A549 (cell line): ENCODE measurements around the gene SNX3. TPM values are rescaled to one million over a fixed set of nuclear protein-coding genes. Genes with fewer than 3 reads are reported as not detected.

Experiments used
- ATAC-seq, 2 experiments: fragments of 200-7000 bp in 1 of 2; fragments of >200 bp in 1 of 2; cut with Nextera tagmentation in 1 of 2; cut with Tn5 transposase in 1 of 2; 3 replicates each; pipeline versions ENCODE4 v1.8.0 to v1.9.1; 2018 to 2020; ENCODE audit warnings: mild to moderate bottlenecking in 1 of 2, moderate library complexity in 1 of 2
- CTCF ChIA-PET: fragments of 300-600 bp; sonication (Branson Sonifier 250); formaldehyde crosslinking; extraction: SDS; loops from one replicate; lab custom pipeline; 2021; ENCODE audit warnings: antibody characterized with exemption, inconsistent platforms; lab: Yijun Ruan, JAX
- POLR2A ChIA-PET: fragments of 350-600 bp; formaldehyde crosslinking; extraction: SDS; loops from one replicate; lab custom pipeline; 2021; ENCODE audit warnings: antibody characterized with exemption, inconsistent platforms; lab: Yijun Ruan, JAX
- DNase-seq, 2 experiments: peaks; one replicate each; pipeline versions ENCODE4 v3.0.0 to v3.0.0-alpha.2; 2011 to 2016; ENCODE audit warnings: low read depth in 1 of 2, low spot score in 1 of 2
- FAIRE-seq: peaks from 2 replicates; lab custom pipeline; 2011; peaks lifted over from hg19 to GRCh38; lab: Jason Lieb, UNC
- H3K27ac ChIP-seq, 2 experiments: fragments of >200 bp; sonication (Bioruptor Twin); formaldehyde crosslinking; 3 replicates each; pipeline ENCODE4 v1.5.1; 2016 to 2017
- H3K4me1 ChIP-seq: fragments of >200 bp; sonication (Bioruptor Twin); formaldehyde crosslinking; 3 replicates; pipeline ENCODE4 v1.6.1; 2016
- H3K4me2 ChIP-seq: fragments of >200 bp; sonication (Bioruptor Twin); formaldehyde crosslinking; 3 replicates; pipeline ENCODE4 v1.6.1; 2016
- H3K4me3 ChIP-seq: fragments of >200 bp; sonication (Bioruptor Twin); formaldehyde crosslinking; 3 replicates; pipeline ENCODE4 v1.5.1; 2016
- H3K9me3 ChIP-seq: fragments of >200 bp; sonication (Bioruptor Twin); formaldehyde crosslinking; 3 replicates; pipeline ENCODE4 v1.6.1; 2016
- BCL3 ChIP-seq: fragments of >200 bp; sonication (Bioruptor Twin); formaldehyde crosslinking; IDR thresholded peaks from 3 replicates; pipeline ENCODE4 v1.6.1; 2016
- CBX8 ChIP-seq: fragments of 200-600 bp; sonication (generic); IDR thresholded peaks from 2 replicates; pipeline ENCODE4 v1.6.1; 2016
- ELK1 ChIP-seq: fragments of 150-350 bp; IDR thresholded peaks from 2 replicates; pipeline ENCODE4 v1.6.1; 2014; ENCODE audit warnings: low read depth, mild to moderate bottlenecking, low read length
- FOSB ChIP-seq: fragments of 250-450 bp; sonication (Bioruptor Pico); IDR thresholded peaks from 2 replicates; pipeline ENCODE4 v1.5.0; 2020; ENCODE audit warnings: mild to moderate bottlenecking, moderate library complexity
- FOSL2 ChIP-seq, 2 experiments: fragments of 450-650 bp in 1 of 2; fragments of >200 bp in 1 of 2; sonication (Bioruptor Twin) in 1 of 2; formaldehyde crosslinking; IDR thresholded peaks; 2 replicates each; pipeline versions ENCODE4 v1.5.0 to v1.6.1; 2016 to 2020; ENCODE audit warnings: mild to moderate bottlenecking in 1 of 2, moderate library complexity in 1 of 2
- HES2 ChIP-seq: fragments of >200 bp; sonication (Bioruptor Twin); formaldehyde crosslinking; IDR thresholded peaks from 2 replicates; pipeline ENCODE4 v1.6.1; 2016
- HEYL ChIP-seq: fragments of 250-450 bp; sonication (Bioruptor Pico); IDR thresholded peaks from 2 replicates; pipeline ENCODE4 v1.8.0; 2021; ENCODE audit warnings: mild to moderate bottlenecking, moderate library complexity
- HOXA7 ChIP-seq: fragments of 250-450 bp; sonication (Bioruptor Pico); IDR thresholded peaks from 2 replicates; pipeline ENCODE4 v1.5.0; 2020; ENCODE audit warnings: mild to moderate bottlenecking, moderate library complexity
- HOXB5 ChIP-seq: fragments of 250-450 bp; sonication (Bioruptor Pico); IDR thresholded peaks from 2 replicates; pipeline ENCODE4 v1.5.0; 2020; ENCODE audit warnings: mild to moderate bottlenecking, moderate library complexity
- JUN ChIP-seq, 2 experiments: fragments of >200 bp; sonication (Bioruptor Twin); formaldehyde crosslinking; IDR thresholded peaks; 2 replicates in 1 of 2; 3 replicates in 1 of 2; pipeline ENCODE4 v1.6.1; 2016 to 2017
- KDM1A ChIP-seq: fragments of 200-600 bp; sonication (generic); IDR thresholded peaks from 2 replicates; pipeline ENCODE4 v1.6.1; 2016; ENCODE audit warnings: low read depth, mild to moderate bottlenecking
- MAFK ChIP-seq: fragments of 450-650 bp; IDR thresholded peaks from 2 replicates; pipeline ENCODE4 v1.6.1; 2014; ENCODE audit not compliant: partially characterized antibody
- MAX ChIP-seq: IDR thresholded peaks from 2 replicates; pipeline ENCODE4 v1.6.1; 2012
- NFE2L2 ChIP-seq: fragments of 150-350 bp; conservative IDR thresholded peaks from 2 replicates; pipeline ENCODE4 v1.6.1; 2014; ENCODE audit warnings: low read length
- NPAS2 ChIP-seq: fragments of 250-450 bp; sonication (Bioruptor Pico); IDR thresholded peaks from 2 replicates; pipeline ENCODE4 v1.8.0; 2022; ENCODE audit warnings: mild to moderate bottlenecking, moderate library complexity, borderline replicate concordance
- NR3C1 ChIP-seq: fragments of >200 bp; sonication (Bioruptor Twin); formaldehyde crosslinking; IDR thresholded peaks from 3 replicates; pipeline ENCODE4 v1.6.1; 2017
- PBX3 ChIP-seq: IDR thresholded peaks from 2 replicates; pipeline ENCODE4 v1.6.1; 2012
- POLR2AphosphoS2 ChIP-seq: conservative IDR thresholded peaks from 2 replicates; pipeline ENCODE4 v1.6.1; 2012; ENCODE audit warnings: low read length, improper control_type of control experiment, inconsistent platforms
- RCOR1 ChIP-seq: fragments of 150-350 bp; IDR thresholded peaks from 2 replicates; pipeline ENCODE4 v1.6.1; 2014; ENCODE audit warnings: antibody characterized with exemption, low read length, low read depth
- REST ChIP-seq: fragments of 200-600 bp; sonication (generic); IDR thresholded peaks from 2 replicates; pipeline ENCODE4 v1.6.1; 2016; ENCODE audit warnings: antibody characterized with exemption, mild to moderate bottlenecking, moderate library complexity
- SMC3 ChIP-seq: fragments of >200 bp; sonication (Bioruptor Twin); formaldehyde crosslinking; IDR thresholded peaks from 3 replicates; pipeline ENCODE4 v1.6.1; 2018; ENCODE audit warnings: inconsistent platforms
- SREBF2 ChIP-seq: fragments of 450-650 bp; IDR thresholded peaks from 2 replicates; pipeline ENCODE4 v1.6.1; 2014; ENCODE audit warnings: mild to moderate bottlenecking, moderate library complexity
- TFCP2L1 ChIP-seq: fragments of 250-450 bp; sonication (Bioruptor Pico); IDR thresholded peaks from 2 replicates; pipeline ENCODE4 v1.5.0; 2021; ENCODE audit warnings: mild to moderate bottlenecking
- USF2 ChIP-seq: fragments of 450-650 bp; IDR thresholded peaks from 2 replicates; pipeline ENCODE4 v1.6.1; 2014; ENCODE audit warnings: antibody characterized with exemption
- ZNF302 ChIP-seq: fragments of 250-450 bp; sonication (Bioruptor Pico); IDR thresholded peaks from 2 replicates; pipeline ENCODE4 v1.9.0; 2021; ENCODE audit warnings: inconsistent platforms, mild to moderate bottlenecking, moderate library complexity
- ZSCAN20 ChIP-seq: fragments of 250-450 bp; sonication (Bioruptor Pico); IDR thresholded peaks from 2 replicates; pipeline ENCODE4 v1.8.0; 2022; ENCODE audit warnings: mild to moderate bottlenecking, moderate library complexity
- WGBS: methylation state at CpG from one replicate; pipeline ENCODE4 v1.1.6; 2017; ENCODE audit errors: missing lambda C conversion rate; 5-methylcytosine and 5-hydroxymethylcytosine counted together
- polyA plus RNA-seq, 4 experiments: library from polyadenylated mRNA; depleted of rRNA in 3 of 4; stranded (reverse); fragments of >200 nt; fragmentation: RNase III in 1 of 4; extraction: RNeasy Plus Mini Kit Qiagen cat#74134 plus additional on column Dnase treatment in 1 of 4; gene quantifications; 2 replicates in 3 of 4; 3 replicates in 1 of 4; pipeline ENCODE4 v1.2.3, GENCODE V29; 2011 to 2017

Gene SNX3
- polyA plus RNA-seq, 2 of the 4 experiments (the other 2 are of a cell fraction), result 106 to 214 TPM

GRCh38 chr6:108243836-108244235 lies 17.0 kb downstream of the SNX3 start (continued):
- TF ChIP-seq POLR2AphosphoS2 (no peak), MAX (no peak), BCL3 (no peak), KDM1A (no peak), FOSL2 (IDR thresholded peaks at IDR 0.05) (no peak), FOSL2 (CRISPR knock-in tag; IDR thresholded peaks at IDR 0.05) (no peak), PBX3 (no peak)

- TF ChIP-seq HOXB5 (CRISPR knock-in tag), result no peak
- TF ChIP-seq ELK1, result no peak
- no peak for TF ChIP-seq NFE2L2
- no peak for TF ChIP-seq HES2
- no peak for TF ChIP-seq HOXA7 (CRISPR knock-in tag)
- TF ChIP-seq POLR2AphosphoS2, result no peak
- no peak for TF ChIP-seq ZNF302 (CRISPR knock-in tag)
- no peak for TF ChIP-seq JUN (IDR thresholded peaks at IDR 0.05)
- no peak for TF ChIP-seq MAFK
- TF ChIP-seq TFCP2L1 (CRISPR knock-in tag), result no peak
- no peak for TF ChIP-seq SMC3
- TF ChIP-seq CBX8, result no peak
- no peak for TF ChIP-seq NPAS2 (CRISPR knock-in tag)
- no peak for TF ChIP-seq NR3C1
- no peak for TF ChIP-seq SREBF2
- no peak for TF ChIP-seq FOSB (CRISPR knock-in tag)
- no peak for TF ChIP-seq RCOR1
- no peak for TF ChIP-seq PBX3
- TF ChIP-seq, all 56 proteins: peak for 0
- FAIRE-seq (no peak), DNase-seq (no peak), ATAC-seq (no peak)
- ChIA-PET POLR2A (no interaction called here), CTCF (no interaction called here)
- Histone ChIP-seq H3K4me1 (no peaks in the 10 kb centered on the region), H3K4me3 (no peak overlapping the region), H3K4me2 (no peak overlapping the region), H3K27ac (no peak overlapping the region), H3K9me3 (no peaks in the 10 kb centered on the region; the same call in 2 of the 3 replicates)
- 100% methylated on average over 2 of the region's 2 CpGs for WGBS
Measured at GRCh38 chr6:108242721-108243120, 18.1 kb downstream of the SNX3 start.

GRCh38 chr6:108242259-108242658 lies 18.6 kb downstream of the SNX3 start:
- no peak overlapping the region for H3K4me2 ChIP-seq
- H3K4me3 ChIP-seq, result no peak overlapping the region
- FAIRE-seq, result no peak
- H3K9me3 ChIP-seq, result no peaks in the 10 kb centered on the region; the same call in 2 of the 3 replicates
- ChIA-PET CTCF (interaction anchor here (1.2 kb wide), 1 partner anchor 262 kb away, joined by 4 read pairs; no protein-coding TSS in a partner anchor), POLR2A (no interaction called here)
- no peak for ATAC-seq
- DNase-seq, result no peak
- no peaks in the 10 kb centered on the region for H3K4me1 ChIP-seq
- H3K27ac ChIP-seq, result no peak overlapping the region
- WGBS, result 98% methylated on average over 2 of the region's 2 CpGs
- no peak for TF ChIP-seq SREBF2
- no peak for TF ChIP-seq ZSCAN20
- TF ChIP-seq TFCP2L1 (CRISPR knock-in tag), result no peak
- no peak for TF ChIP-seq USF2
- no peak for TF ChIP-seq HEYL (CRISPR knock-in tag)
- no peak for TF ChIP-seq RCOR1
- TF ChIP-seq JUN (IDR thresholded peaks at IDR 0.05), result no peak
- no peak for TF ChIP-seq HOXA7 (CRISPR knock-in tag)
- TF ChIP-seq NPAS2 (CRISPR knock-in tag), result no peak
- no peak for TF ChIP-seq REST
